T47D (cell line): Measurements from ENCODE around the gene CCNG2.

Experiments used
- DNase-seq, 2 experiments: peaks; one replicate each; pipeline versions ENCODE4 v3.0.0 to v3.0.0-alpha.2; 2011 to 2012; ENCODE audit warnings: low read depth in 1 of 2, low spot score in 1 of 2
- JUND ChIP-seq: IDR thresholded peaks from 2 replicates; pipeline ENCODE4 v1.6.1; 2012; ENCODE audit warnings: low read depth
- in situ Hi-C: cut with HindIII; loops from 2 replicates; pipeline ENCODE4 v1.10.0; 2016; ENCODE audit warnings: low sequenced_read_pairs, low pct_unique_long_range_greater_than_20kb

Gene CCNG2, protein sequence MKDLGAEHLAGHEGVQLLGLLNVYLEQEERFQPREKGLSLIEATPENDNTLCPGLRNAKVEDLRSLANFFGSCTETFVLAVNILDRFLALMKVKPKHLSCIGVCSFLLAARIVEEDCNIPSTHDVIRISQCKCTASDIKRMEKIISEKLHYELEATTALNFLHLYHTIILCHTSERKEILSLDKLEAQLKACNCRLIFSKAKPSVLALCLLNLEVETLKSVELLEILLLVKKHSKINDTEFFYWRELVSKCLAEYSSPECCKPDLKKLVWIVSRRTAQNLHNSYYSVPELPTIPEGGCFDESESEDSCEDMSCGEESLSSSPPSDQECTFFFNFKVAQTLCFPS

DNA sequence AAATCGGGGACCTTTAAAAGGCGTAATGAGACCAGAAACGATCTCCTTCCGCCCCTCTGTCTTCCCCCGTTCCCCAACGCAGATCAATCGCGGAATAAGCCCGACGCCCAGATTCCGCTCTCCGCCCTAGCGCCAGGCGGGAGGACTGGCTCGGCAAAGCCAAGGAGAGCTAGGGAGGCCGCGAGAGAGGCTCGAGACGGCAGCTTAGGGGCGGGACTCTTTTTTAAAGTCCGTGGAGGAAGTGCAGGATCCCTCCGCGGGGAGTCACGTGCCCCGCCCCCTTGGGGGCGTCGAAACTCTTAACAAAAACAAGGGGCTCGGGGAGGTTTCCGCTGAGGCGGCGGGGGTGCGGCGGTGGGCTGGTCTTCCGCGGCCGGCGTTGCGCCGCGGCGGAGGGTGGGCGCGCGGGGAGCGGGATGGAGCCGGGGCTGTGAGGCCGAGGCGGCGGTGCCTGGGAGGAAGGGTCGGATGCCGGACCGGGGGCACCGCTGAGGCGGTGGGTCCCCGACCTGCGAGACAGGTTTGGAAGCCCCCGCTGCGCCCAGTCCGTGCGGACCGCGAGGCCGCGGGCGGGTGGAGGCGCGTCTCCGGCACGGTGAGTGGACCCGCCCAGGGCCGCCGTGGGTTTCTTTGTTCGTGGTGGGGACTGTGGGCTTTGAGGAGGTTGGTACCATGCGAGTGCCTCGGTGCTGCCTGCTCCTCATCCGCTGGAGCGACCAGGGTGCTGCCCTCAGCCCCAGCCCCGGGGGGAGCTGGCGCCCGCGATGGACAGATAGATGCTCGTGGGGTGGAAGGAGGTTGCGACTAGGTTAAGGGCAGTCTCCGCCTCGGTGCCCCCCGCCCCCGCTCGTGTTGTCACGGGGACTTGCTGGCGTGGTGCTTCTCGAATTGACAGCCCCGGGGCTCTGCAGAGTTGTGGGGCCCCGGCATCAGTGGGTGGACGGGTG lies at the start of gene CCNG2:
CCNG2 (plus strand) TSS at position 296 of the 947 bp plus-strand sequence. CDS start 1,326 bp downstream, outside the sequence.
- peak in 1 of 2 experiments; percentile 44 for DNase-seq
- in situ Hi-C loops, result no loop called here
- no peak for TF ChIP-seq JUND

DNA sequence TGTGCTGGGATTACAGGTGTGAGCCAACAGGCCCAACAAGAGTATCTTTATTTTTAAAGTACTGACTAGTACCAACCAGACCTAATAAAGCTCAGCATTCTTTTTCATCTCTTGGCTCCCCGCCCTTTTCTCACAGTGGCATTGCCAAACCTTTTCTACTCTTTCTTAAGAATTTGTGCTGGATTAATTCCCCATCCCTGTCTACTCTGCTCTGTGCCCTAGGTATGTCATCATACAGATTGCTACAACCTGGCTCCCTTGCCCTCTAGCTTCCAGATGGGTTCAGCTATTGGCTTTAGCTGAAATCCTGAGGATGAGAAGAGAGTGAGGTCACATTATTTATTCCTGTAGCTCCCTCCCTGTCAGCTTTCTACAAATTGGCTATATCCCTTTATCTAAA lies 46.3 kb upstream of the CCNG2 start:
- no peak for DNase-seq
- TF ChIP-seq JUND, result no peak
- in situ Hi-C loops, result no loop called here

DNA sequence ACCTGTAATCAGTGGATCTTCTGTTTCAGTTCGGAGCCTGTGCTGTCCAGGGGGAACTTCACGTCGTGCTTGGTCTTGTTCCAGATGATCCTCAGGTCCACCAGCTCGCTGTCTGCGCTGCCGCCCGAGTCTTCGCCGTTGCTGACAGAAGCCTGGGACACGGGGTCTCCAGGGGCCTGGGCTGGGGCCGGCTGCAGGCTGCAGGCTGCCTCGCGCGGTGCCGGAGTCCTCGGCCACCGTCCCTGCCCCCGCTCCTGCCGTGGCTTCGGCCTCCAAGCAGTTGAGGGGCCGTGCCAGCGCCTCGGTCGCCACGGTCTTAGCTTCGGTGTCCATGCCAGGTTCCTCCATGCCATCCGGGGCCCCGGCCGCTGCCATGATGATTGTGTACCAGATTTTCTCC lies 43.9 kb upstream of the CCNG2 start:
- no peak for TF ChIP-seq JUND
- in situ Hi-C loops, result no loop called here
- no peak for DNase-seq

DNA sequence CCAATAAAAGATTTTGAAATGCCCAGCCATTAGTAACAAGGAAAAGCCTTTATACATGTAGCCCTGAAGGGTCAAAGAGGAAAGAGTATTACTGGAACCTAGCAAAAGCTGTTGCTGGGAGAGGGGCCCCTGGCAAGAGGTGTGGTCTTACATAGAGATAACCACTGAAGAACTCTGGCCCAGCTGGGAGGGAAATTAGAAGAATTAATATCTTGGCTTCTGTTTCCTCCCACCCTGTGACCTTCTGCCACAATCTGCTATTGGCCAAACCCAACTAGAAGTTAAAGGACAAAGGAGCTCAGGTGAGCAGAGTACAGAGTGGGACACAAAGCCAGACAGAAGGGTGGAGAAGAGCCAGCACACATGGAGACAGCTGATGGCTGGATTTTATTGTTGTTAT lies 39.3 kb upstream of the CCNG2 start:
- DNase-seq, result no peak
- in situ Hi-C loops, result no loop called here
- TF ChIP-seq JUND, result no peak

DNA sequence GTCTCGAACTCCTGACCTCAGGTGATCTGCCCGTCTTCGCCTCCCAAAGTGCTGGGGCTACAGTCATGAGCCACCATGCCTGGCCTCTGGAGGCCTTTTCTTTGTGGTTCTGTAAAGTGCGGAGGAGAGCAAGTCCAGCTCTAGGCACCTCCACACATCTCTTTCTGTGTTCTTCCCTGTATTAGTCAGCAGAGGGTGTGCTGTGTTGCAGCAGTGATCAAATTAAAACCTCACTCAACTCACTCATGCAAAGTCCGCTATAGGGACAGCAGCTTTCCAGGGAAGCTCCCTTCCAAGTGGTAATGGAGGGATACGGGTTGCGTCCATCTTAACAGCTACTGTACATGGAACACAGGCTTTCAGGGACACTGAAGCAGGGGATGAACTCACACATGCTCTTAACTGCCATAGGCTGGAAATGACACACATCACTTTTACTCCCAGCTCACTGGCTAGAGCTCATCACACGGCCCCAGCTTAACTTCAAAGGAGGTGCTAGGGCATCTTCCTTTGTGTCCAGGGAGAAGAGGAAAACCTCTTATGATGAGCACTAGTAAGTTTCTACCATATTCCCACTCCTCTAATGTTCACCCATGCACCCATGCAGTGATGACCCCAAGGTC lies 36.0 kb upstream of the CCNG2 start:
- TF ChIP-seq JUND, result no peak
- DNase-seq, result peak in 1 of 2 experiments; percentile 54

DNA sequence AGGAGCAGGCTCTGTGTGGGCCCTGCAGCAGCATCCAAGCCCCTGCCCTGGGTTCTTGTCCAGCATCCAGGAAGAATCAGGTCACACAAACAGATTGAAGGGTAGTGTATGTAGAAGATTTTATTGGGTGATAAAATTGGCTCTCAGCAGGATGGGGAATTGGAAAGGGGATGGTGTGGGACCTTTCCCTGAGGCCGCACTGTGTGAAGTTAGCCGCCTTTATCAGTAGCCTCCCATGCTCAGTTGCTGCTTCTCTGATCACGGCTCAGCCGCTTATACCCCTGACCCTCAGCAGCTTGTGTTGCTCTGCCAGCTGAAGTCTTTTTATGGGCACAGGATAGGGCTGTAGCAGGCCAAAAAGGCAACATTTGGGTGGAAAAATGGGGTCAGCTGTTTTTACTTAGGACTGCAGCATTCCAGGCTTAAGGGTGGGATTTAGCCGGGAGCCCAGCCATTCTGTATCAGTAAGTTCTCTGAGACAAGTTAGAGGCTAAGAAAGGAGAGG lies 35.2 kb upstream of the CCNG2 start:
- TF ChIP-seq JUND, result no peak
- DNase-seq, result no peak
- in situ Hi-C loops, result no loop called here

More for the DNA sequence above, 36.0 kb upstream of the CCNG2 start:
- in situ Hi-C loops, result no loop called here

DNA sequence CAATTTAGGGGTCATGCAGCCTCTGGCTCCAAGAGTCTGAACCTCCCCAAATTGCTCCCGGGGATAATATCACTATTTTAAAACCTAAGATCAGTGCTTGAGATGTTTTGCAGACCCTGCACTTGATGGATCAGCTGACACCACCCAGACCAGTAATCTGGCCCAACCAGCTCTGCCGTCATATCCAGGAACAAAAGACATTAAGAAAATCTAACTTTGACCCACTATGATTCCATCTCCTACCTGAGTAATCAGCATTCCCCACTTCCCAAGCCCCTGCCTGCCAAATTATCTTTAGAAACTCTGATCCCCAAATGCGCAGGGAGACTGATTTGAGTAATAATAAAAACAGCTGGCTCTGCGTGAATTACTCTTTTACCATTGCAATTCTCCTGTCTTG lies 34.4 kb upstream of the CCNG2 start:
- no peak for DNase-seq
- in situ Hi-C loops, result no loop called here
- TF ChIP-seq JUND, result no peak

DNA sequence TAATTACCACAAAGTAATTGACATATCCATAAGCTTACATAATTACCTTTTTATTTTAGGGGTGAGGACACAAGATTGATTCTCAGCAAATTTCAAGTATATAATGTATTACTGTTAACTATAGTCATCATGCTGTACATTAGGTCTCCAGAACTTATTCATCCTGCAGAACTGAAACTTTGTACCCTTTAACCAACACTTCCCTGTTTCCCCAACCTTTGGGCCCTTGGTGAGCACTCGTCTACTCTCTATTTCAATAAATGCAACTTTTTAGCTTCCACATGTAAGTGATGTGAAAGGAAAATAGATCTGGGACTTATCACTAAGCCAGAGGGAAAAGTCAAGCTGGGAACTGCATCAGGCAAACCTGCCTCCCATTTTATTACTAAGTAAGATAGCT lies 33.6 kb upstream of the CCNG2 start:
- in situ Hi-C loops, result no loop called here
- no peak for DNase-seq
- TF ChIP-seq JUND, result no peak

DNA sequence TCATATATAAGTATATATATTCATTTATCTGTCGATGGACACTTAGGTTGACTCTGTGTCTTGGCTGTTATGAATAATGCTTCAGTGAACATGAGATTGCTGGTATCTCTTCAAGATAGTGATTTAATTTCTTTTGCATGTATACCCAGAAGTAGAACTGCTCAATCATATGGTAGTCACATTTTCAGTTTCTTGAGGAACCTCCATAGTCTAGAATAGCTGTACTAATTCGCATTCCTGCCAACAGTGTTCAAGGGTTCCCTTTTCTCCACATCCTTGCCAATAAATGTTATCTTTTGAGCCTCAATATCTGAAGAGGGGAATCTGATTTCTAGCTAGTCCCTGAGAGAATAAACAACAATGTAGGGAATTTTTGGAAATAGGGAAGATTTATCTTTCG lies 32.4 kb upstream of the CCNG2 start:
- in situ Hi-C loops, result no loop called here
- TF ChIP-seq JUND, result no peak
- DNase-seq, result no peak

DNA sequence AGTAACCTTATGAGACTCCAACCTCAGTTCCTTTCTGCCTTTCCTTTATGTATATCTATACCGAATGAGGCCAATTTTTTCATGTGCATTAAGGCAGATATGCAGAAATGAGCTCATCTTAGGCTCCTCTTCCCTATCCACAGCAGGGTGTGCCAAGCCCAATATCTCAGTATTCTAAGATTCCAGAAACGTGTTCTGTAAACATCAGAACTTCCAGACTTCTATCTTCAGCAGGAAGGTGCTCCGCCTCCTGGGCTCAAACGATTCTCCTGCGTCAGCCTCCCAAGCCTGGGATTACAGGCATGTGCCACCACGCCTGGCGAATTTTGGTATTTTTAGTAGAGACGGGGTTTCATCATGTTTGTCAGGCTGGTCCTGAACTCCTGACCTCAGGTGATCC lies 31.0 kb upstream of the CCNG2 start:
- no peak for TF ChIP-seq JUND
- no peak for DNase-seq
- in situ Hi-C loops, result no loop called here

DNA sequence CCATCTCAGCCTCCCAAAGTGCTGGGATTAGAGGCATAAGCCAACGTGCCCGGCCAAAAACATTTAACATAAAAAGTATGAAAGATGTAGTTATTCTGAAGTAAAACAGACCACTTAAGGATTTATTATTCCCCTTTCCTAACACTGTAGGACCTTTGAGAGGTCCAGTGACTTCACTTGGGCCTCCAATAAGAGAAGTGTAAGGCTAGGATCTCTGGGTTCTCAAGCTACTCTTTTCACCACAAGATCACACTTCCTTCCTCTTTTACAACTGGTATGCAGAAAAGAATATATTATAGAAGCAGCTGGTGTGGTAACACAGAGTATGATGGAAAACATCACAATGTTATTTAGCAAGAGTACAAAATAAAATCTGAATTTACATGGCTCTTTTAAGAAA lies 30.2 kb upstream of the CCNG2 start:
- in situ Hi-C loops, result no loop called here
- TF ChIP-seq JUND, result no peak
- no peak for DNase-seq

DNA sequence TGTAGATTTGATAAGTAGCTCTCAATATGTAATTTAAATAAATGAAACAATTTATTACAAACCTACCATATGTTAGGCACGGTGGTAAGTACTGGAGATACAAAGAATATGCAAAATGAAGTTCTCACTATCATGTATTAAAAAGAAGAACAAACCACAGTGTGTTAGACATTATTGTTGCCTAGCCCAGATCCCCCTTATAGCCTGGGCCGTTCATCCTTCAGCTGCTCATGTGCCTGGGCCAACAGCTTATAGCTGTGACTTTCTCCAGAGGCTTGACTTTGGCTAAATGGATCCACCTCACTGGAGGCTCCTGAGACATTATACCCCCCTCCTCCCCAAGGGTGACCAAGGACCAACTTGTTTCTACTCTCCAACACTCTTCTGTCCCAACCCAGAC lies 29.8 kb upstream of the CCNG2 start:
- TF ChIP-seq JUND, result no peak
- no peak for DNase-seq
- in situ Hi-C loops, result no loop called here
